ENCODE data around the gene FER. TPM values are rescaled to one million over a fixed set of nuclear protein-coding genes. Genes with fewer than 3 reads are reported as not detected.

Gene FER
- total and polyA plus RNA-seq, 10 of the 15 experiments (the other 5 are each of a cell fraction or from before 2014, with no cell fraction given) = 4.4 to 19.1 (median 9.6) TPM

DNA sequence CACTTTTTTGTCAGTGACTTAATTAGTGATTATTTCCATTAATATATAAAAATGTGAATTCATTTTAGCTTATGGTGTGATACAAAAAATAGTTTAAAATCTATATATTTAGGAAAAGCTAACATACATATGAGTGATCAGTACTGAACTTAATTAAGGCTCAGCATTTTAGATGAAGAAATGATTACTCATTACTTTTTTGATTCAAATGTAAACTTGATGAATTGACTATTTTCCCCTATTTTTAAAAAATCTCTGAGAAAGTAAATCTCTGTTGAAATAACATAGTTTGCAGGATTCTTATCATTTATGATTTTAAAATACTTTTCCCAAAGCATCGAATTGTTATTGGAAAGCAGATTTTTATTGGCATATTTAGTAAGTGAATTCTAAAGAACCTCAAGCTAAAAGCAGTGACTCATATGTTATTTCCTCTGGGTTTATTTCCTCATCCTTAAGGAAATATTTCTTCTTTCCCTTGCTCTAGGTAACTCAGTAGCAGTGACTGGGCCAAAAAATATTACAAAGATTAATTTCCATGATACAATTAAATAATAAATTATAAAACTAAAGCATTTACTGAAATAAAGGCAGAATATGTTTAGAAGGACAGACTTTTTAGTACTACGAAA, 290.6 kb downstream of the FER start:
- TF ChIP-seq ZNF24 (IDR thresholded peaks at IDR 0.05) = no peak
- TF ChIP-seq MEF2A (IDR thresholded peaks at IDR 0.05; ENCODE audit: insufficient read depth, low read depth, low read length) = no peak
- TF ChIP-seq NFIC (IDR thresholded peaks at IDR 0.05; ENCODE audit: low read depth, low read length) = no peak
- TF ChIP-seq HDGF (IDR thresholded peaks at IDR 0.05) = no peak
- no peak for TF ChIP-seq GATAD2B (conservative IDR thresholded peaks at IDR 0.05; ENCODE audit: low read depth)
- TF ChIP-seq ZNF274 (IDR thresholded peaks at IDR 0.05; ENCODE audit: insufficient read depth, insufficient read length) = no peak
- TF ChIP-seq ZNF207 (IDR thresholded peaks at IDR 0.05; ENCODE audit: borderline replicate concordance) = no peak
- no peak for TF ChIP-seq CHD4 (IDR thresholded peaks at IDR 0.05)
- no peak for TF ChIP-seq LARP7 (IDR thresholded peaks at IDR 0.05)
- TF ChIP-seq, protein P1, sequence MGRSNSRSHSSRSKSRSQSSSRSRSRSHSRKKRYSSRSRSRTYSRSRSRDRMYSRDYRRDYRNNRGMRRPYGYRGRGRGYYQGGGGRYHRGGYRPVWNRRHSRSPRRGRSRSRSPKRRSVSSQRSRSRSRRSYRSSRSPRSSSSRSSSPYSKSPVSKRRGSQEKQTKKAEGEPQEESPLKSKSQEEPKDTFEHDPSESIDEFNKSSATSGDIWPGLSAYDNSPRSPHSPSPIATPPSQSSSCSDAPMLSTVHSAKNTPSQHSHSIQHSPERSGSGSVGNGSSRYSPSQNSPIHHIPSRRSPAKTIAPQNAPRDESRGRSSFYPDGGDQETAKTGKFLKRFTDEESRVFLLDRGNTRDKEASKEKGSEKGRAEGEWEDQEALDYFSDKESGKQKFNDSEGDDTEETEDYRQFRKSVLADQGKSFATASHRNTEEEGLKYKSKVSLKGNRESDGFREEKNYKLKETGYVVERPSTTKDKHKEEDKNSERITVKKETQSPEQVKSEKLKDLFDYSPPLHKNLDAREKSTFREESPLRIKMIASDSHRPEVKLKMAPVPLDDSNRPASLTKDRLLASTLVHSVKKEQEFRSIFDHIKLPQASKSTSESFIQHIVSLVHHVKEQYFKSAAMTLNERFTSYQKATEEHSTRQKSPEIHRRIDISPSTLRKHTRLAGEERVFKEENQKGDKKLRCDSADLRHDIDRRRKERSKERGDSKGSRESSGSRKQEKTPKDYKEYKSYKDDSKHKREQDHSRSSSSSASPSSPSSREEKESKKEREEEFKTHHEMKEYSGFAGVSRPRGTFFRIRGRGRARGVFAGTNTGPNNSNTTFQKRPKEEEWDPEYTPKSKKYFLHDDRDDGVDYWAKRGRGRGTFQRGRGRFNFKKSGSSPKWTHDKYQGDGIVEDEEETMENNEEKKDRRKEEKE (IDR thresholded peaks at IDR 0.05) = no peak
- Histone ChIP-seq H2AFZ (ENCODE audit: control insufficient read depth, low read depth, low read length) (no peak overlapping the region), H3K4me1 (ENCODE audit: control insufficient read depth, insufficient read depth, low read length) (no peaks in the 10 kb centered on the region; the same call in 1 of the 2 replicates), H3K4me2 (ENCODE audit: control insufficient read depth, insufficient read depth) (no peak overlapping the region), H3K9ac (ENCODE audit: control insufficient read depth, insufficient read depth, low read length) (no peak overlapping the region), H3K4me3 (no peak overlapping the region), H3K36me3 (ENCODE audit: control insufficient read depth in 2 of 2, insufficient read depth in 2 of 2, low read length in 1 of 2) (no peaks in the 10 kb centered on the region), H4K20me1 (ENCODE audit: control insufficient read depth, insufficient read depth) (no peaks in the 10 kb centered on the region), H3K27me3 (replicated peaks in 1 of 2; ENCODE audit: control insufficient read depth in 2 of 2, insufficient read depth in 2 of 2, low read length in 1 of 2) (no peaks in the 10 kb centered on the region), H3K9me3 (replicated peaks; ENCODE audit: control insufficient read depth, insufficient read depth, low read length) (no peaks in the 10 kb centered on the region), H3K79me2 (ENCODE audit: control insufficient read depth, insufficient read depth, low read length) (no peaks in the 10 kb centered on the region), H3K27ac (ENCODE audit: control insufficient read depth, insufficient read depth) (no peak overlapping the region)
- ChIA-PET SMC1A (ENCODE audit: uncharacterized antibody, unreplicated experiment) (interaction anchor here (2.7 kb wide), 1 partner anchor 10 kb away, joined by 8 read pairs; no protein-coding TSS in a partner anchor), RAD21 (ENCODE audit: unreplicated experiment) (no interaction called here), CTCF (no interaction called here), POLR2A (no interaction called here)
- intact Hi-C loops (cut with micrococcal nuclease; ENCODE audit: unreplicated experiment) (no loop called here), in situ Hi-C loops (cut with MboI) (no loop called here)
- FAIRE-seq (no peak), DNase-seq (ENCODE audit: low read depth, low spot score) (no peak), ATAC-seq (no peak)
- BruUV-seq (replicated peaks) = no TSS peak
- 95% methylated on average over 2 of the region's 2 CpGs for WGBS (ENCODE audit: insufficient coverage, insufficient replicate concordance, low lambda C conversion rate, missing lambda C conversion rate)
